Type B pancreatic cell (in vitro differentiated cells): ENCODE measurements around the gene SEC61B. TPM values are rescaled to one million over a fixed set of nuclear protein-coding genes. Genes with fewer than 3 reads are reported as not detected.
"Not testable (repeated sequence)": the region's sequence is repeated elsewhere in the genome, so short reads cannot be mapped to it uniquely, and the experiment has no call there.

Experiments used
- DNase-seq: peaks from one replicate; pipeline ENCODE4 v3.0.0; 2021; ENCODE audit warnings: mixed read lengths; ENCODE audit not compliant: unreplicated experiment; ENCODE audit errors: extremely low spot score
- H3K27ac Mint-ChIP-seq: 2 replicates; pipeline ENCODE4 v1.8.0; 2021; ENCODE audit warnings: mild to moderate bottlenecking, mixed read lengths
- H3K27me3 Mint-ChIP-seq: 2 replicates; pipeline ENCODE4 v1.8.0; 2021; ENCODE audit warnings: mixed read lengths
- H3K36me3 Mint-ChIP-seq: 2 replicates; pipeline ENCODE4 v1.8.0; 2021; ENCODE audit warnings: mixed read lengths
- H3K4me1 Mint-ChIP-seq: one replicate; pipeline ENCODE4 v1.8.0; 2021; ENCODE audit warnings: mixed read lengths; ENCODE audit not compliant: unreplicated experiment
- H3K4me3 Mint-ChIP-seq: 2 replicates; pipeline ENCODE4 v1.8.0; 2021; ENCODE audit warnings: mild to moderate bottlenecking, mixed read lengths
- H3K9me3 Mint-ChIP-seq: 2 replicates; pipeline ENCODE4 v1.8.0; 2021; ENCODE audit warnings: mixed read lengths
- total RNA-seq: library from RNA; stranded (reverse); gene quantifications from 2 replicates; pipeline ENCODE4 v1.2.1, GENCODE V29; 2021; ENCODE audit warnings: low replicate concordance
- TF ChIP-seq, protein P1 (sequence below): fragments of 200-600 bp; sonication (generic); conservative IDR thresholded peaks from 2 replicates; pipeline ENCODE4 v1.5.0; 2021; ENCODE audit warnings: antibody characterized with exemption, mild to moderate bottlenecking

Gene SEC61B
- total RNA-seq, 1 donor from 2014 or later = 133 TPM

DNA sequence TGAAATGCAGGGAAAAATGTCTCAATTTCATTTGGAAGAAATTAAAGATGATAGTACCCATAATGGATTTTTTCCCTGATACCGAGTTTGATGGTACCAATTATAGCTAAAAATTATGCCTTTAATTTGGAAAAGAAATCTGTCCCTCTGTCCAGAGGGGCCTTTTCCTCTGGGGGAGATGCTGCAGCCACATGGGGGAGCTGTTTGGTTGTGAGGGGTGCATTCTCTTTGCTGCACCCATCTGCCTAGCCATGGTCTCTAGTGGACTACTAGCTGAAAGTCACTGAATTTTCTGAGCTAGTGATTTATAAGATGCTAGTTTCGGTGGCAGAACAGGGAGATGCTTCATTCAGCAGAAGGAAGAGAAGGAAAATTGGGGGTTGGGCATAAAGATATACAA, 9.6 kb downstream of the SEC61B start:
- Mint-ChIP-seq H3K4me3 (no peak overlapping the region), H3K27ac (no peak overlapping the region), H3K36me3 (peaks cover 22% of the 10 kb centered on the region), H3K4me1 (no peaks in the 10 kb centered on the region), H3K27me3 (no peaks in the 10 kb centered on the region), H3K9me3 (no peaks in the 10 kb centered on the region)
- TF ChIP-seq, protein P1, sequence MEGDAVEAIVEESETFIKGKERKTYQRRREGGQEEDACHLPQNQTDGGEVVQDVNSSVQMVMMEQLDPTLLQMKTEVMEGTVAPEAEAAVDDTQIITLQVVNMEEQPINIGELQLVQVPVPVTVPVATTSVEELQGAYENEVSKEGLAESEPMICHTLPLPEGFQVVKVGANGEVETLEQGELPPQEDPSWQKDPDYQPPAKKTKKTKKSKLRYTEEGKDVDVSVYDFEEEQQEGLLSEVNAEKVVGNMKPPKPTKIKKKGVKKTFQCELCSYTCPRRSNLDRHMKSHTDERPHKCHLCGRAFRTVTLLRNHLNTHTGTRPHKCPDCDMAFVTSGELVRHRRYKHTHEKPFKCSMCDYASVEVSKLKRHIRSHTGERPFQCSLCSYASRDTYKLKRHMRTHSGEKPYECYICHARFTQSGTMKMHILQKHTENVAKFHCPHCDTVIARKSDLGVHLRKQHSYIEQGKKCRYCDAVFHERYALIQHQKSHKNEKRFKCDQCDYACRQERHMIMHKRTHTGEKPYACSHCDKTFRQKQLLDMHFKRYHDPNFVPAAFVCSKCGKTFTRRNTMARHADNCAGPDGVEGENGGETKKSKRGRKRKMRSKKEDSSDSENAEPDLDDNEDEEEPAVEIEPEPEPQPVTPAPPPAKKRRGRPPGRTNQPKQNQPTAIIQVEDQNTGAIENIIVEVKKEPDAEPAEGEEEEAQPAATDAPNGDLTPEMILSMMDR = peak; percentile 53
- no peak for DNase-seq

DNA sequence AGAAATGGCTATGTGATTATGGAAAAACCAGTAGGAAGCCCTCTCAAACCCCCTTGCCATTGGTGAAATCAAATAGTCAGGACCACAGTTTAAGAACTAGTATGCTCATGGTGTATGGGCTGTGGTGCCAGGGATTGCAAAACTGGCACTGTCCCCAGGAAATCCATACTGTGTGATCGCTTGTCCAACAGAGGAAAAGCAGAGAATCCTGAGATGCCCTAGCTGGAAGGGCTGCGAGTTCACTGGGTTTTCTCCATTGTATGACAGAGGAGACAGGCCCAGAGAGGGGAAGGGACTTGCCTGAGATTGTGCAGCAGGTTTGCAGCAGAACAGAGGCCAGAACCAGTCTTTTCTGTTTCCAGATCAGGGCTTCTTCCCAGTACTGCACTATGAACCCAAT, 12.5 kb downstream of the SEC61B start:
- Mint-ChIP-seq H3K9me3 (no peaks in the 10 kb centered on the region), H3K36me3 (peaks cover 28% of the 10 kb centered on the region), H3K4me1 (no peaks in the 10 kb centered on the region), H3K27ac (no peak overlapping the region), H3K4me3 (no peak overlapping the region), H3K27me3 (no peaks in the 10 kb centered on the region)
- TF ChIP-seq, protein P1 = no peak
- DNase-seq = no peak

DNA sequence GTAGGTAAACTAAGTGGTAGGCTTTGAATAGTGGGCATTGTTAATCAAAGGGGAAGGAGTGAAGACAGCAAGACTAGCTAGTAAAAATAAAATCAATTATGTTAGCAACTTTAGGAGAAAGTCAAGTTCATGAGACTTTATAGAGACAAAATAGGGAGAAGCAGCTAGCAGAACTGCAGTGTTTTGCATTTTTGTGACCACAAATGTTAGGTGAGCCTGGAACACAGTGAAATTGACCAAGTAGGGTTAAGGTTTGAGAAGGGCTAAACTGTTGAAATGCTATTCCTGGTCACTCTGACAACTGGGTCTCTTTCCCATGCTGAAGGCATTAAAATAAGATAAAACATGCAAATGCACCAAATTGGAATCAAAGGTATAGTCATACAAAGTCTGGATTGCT, 13.0 kb downstream of the SEC61B start:
- no peaks in the 10 kb centered on the region for H3K27me3 Mint-ChIP-seq
- peaks cover 30% of the 10 kb centered on the region for H3K36me3 Mint-ChIP-seq
- no peaks in the 10 kb centered on the region for H3K9me3 Mint-ChIP-seq
- no peak overlapping the region for H3K27ac Mint-ChIP-seq
- H3K4me3 Mint-ChIP-seq = no peak overlapping the region
- H3K4me1 Mint-ChIP-seq = no peaks in the 10 kb centered on the region
- DNase-seq = no peak
- TF ChIP-seq, protein P1 = no peak

DNA sequence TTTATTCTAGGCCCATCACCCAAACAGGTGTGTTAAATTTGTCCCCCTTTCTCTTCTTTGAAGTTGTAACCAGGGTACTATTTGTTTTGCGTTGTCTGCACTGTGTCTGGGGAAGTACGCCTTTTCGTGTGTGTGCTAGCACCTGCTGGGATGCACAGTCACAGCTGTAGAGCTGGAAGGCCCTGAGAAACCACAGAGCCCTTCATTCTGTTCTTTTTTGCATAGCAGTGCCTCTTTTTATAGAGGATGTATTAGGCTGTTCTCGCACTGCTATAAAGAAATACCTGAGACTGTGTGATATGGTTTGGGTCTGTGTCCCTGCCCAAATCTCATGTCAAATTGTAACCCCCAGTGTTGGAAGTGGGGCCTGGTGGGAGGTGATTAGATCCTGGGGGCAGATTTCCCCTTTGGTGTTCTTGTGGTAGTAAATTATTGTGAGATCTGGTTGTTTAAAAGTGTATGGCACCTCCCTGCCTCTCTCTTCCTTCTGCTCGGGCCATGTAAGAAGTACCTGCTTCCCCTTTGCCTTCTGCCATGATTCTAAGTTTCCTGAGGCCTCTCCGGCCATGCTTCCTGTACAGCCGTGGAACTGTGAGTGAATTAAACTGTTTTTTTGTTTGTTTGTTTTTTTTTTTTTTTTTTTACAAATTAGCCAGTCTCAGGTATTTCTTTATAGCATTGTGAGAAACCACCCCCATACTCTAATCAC, 14.0 kb downstream of the SEC61B start:
- no peak for DNase-seq
- H3K4me1 Mint-ChIP-seq = no peaks in the 10 kb centered on the region
- peaks cover 28% of the 10 kb centered on the region for H3K36me3 Mint-ChIP-seq
- H3K27ac Mint-ChIP-seq = no peak overlapping the region
- TF ChIP-seq, protein P1 = no peak
- H3K27me3 Mint-ChIP-seq = no peaks in the 10 kb centered on the region
- no peak overlapping the region for H3K4me3 Mint-ChIP-seq
- H3K9me3 Mint-ChIP-seq = no peaks in the 10 kb centered on the region

DNA sequence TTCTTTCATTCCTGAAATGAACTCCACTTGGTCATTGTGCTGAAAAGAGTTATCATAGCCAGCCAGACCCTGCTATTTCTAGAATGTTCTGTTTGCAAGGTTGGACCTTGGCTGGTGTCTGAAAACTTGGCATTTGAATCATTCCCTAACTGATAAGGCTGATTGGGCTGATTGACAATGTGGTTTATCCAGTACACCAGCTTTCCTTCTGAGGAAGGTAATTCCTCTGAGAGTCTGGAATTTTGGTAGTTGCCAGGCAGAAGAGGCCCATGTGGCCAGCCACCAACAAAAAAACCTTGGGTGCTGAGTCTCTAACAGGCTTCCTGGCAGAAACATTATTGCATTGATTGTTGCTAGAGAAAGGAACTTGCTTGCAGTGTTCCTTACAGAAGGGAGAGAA, 15.3 kb downstream of the SEC61B start:
- no peaks in the 10 kb centered on the region for H3K27me3 Mint-ChIP-seq
- no peaks in the 10 kb centered on the region for H3K4me1 Mint-ChIP-seq
- no peak overlapping the region for H3K27ac Mint-ChIP-seq
- no peak for DNase-seq
- H3K9me3 Mint-ChIP-seq = no peaks in the 10 kb centered on the region
- TF ChIP-seq, protein P1 = no peak
- no peak overlapping the region for H3K4me3 Mint-ChIP-seq
- peaks cover 19% of the 10 kb centered on the region for H3K36me3 Mint-ChIP-seq

DNA sequence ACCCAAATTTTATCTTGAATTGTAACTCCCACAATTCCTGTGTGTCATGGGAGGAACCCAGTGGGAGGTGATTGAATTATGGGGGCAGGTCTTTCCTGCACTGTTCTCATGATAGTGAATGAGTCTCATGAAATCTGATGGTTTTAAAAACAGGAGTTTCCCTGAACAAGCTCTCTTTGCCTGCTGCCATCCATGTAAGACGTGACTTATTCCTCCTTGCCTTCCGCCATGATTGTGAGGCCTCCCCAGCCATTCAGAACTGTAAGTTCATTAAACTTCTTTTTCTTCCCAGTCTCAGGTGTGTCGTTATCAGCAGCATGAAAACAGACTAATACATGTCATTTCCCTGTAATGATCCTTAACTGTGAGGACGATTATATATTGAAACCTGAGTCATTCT, 15.8 kb downstream of the SEC61B start:
- not testable (repeated sequence) for H3K4me1 Mint-ChIP-seq, H3K4me3 Mint-ChIP-seq, H3K27ac Mint-ChIP-seq, H3K27me3 Mint-ChIP-seq, H3K9me3 Mint-ChIP-seq, DNase-seq
- H3K36me3 Mint-ChIP-seq = peaks cover 19% of the 10 kb centered on the region
